ENCODE measurements around the gene MSH3. TPM values are rescaled to one million over a fixed set of nuclear protein-coding genes. Genes with fewer than 3 reads are reported as not detected.
"Not testable (repeated sequence)": the region's sequence is repeated elsewhere in the genome, so short reads cannot be mapped to it uniquely, and the experiment has no call there.

Gene MSH3
- total RNA-seq, 3 donors from 2014 or later (not counting 1 experiment from before 2014, with no cell fraction given): 11.6 to 17.1 (median 15.5) TPM

DNA sequence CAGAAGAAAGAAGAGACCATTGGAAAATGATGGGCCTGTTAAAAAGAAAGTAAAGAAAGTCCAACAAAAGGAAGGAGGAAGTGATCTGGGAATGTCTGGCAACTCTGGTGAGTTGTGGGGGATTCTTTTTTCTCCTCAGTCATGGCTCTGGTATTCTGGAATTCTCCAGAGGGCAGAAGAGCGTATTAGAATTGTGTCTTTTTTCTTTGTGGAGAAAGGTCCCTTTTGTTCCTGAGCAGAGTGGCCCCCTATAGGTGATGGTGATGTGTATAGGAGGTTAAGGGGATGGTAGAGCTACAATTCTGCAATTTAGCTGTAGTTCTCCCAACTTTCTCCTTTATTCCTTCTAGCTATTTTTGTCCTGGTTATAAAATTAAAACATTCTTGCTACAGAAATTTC, 2.0 kb downstream of the MSH3 start:
- ATAC-seq (no peak), DNase-seq (no peak)
- WGBS (ENCODE audit: insufficient coverage): 100% methylated on average over 1 of the region's 1 CpG
- Histone ChIP-seq H3K36me3 (ENCODE audit: control insufficient read depth, insufficient read depth, low read length) (peaks cover 31% of the 10 kb centered on the region), H3K27ac (ENCODE audit: low read length) (no peak overlapping the region), H3K4me3 (ENCODE audit: low read length) (no peak overlapping the region), H3K27me3 (ENCODE audit: control insufficient read depth, insufficient read depth, low read length) (no peaks in the 10 kb centered on the region), H3K4me1 (ENCODE audit: control insufficient read depth, insufficient read depth, low read length) (peaks cover 16% of the 10 kb centered on the region), H3K9me3 (ENCODE audit: control insufficient read depth, insufficient read depth, low read length) (no peaks in the 10 kb centered on the region)
- Mint-ChIP-seq H3K4me1 (peaks cover 28 to 34% of the 10 kb centered on the region in 2 donors), H3K9me3 (no peaks in the 10 kb centered on the region), H3K27ac (peak overlapping the region; percentile 90 to 95), H3K27me3 (ENCODE audit: low read depth in 2 of 2) (no peaks in the 10 kb centered on the region), H3K4me3 (no peak overlapping the region), H3K36me3 (peaks cover 19% of the 10 kb centered on the region)
- intact Hi-C loops (cut with micrococcal nuclease): no loop called here
- TF ChIP-seq, protein P1, sequence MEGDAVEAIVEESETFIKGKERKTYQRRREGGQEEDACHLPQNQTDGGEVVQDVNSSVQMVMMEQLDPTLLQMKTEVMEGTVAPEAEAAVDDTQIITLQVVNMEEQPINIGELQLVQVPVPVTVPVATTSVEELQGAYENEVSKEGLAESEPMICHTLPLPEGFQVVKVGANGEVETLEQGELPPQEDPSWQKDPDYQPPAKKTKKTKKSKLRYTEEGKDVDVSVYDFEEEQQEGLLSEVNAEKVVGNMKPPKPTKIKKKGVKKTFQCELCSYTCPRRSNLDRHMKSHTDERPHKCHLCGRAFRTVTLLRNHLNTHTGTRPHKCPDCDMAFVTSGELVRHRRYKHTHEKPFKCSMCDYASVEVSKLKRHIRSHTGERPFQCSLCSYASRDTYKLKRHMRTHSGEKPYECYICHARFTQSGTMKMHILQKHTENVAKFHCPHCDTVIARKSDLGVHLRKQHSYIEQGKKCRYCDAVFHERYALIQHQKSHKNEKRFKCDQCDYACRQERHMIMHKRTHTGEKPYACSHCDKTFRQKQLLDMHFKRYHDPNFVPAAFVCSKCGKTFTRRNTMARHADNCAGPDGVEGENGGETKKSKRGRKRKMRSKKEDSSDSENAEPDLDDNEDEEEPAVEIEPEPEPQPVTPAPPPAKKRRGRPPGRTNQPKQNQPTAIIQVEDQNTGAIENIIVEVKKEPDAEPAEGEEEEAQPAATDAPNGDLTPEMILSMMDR (IDR thresholded peaks at IDR 0.05): no peak

- Histone ChIP-seq H3K4me1 (ENCODE audit: control insufficient read depth, insufficient read depth, low read length) (peaks cover 9% of the 10 kb centered on the region), H3K36me3 (ENCODE audit: control insufficient read depth, insufficient read depth, low read length) (peaks cover 47% of the 10 kb centered on the region), H3K9me3 (ENCODE audit: control insufficient read depth, insufficient read depth, low read length) (no peaks in the 10 kb centered on the region), H3K27me3 (ENCODE audit: control insufficient read depth, insufficient read depth, low read length) (no peaks in the 10 kb centered on the region), H3K4me3 (ENCODE audit: low read length) (no peak overlapping the region), H3K27ac (ENCODE audit: low read length) (no peak overlapping the region)
- H3K9me3 Mint-ChIP-seq: no peaks in the 10 kb centered on the region
- H3K36me3 Mint-ChIP-seq: peaks cover 20% of the 10 kb centered on the region
- H3K27me3 Mint-ChIP-seq (ENCODE audit: low read depth in 2 of 2): no peaks in the 10 kb centered on the region
- ATAC-seq (no peak), DNase-seq (no peak)
- peaks cover 16 to 23% of the 10 kb centered on the region in 2 donors for H3K4me1 Mint-ChIP-seq
- TF ChIP-seq, protein P1 (IDR thresholded peaks at IDR 0.05): no peak
- WGBS (ENCODE audit: insufficient coverage): 97% methylated on average over 5 of the region's 5 CpGs
- H3K27ac Mint-ChIP-seq: no peak overlapping the region
- H3K4me3 Mint-ChIP-seq: no peak overlapping the region
- intact Hi-C loops (cut with micrococcal nuclease): no loop called here
These were observed 4.7 kb downstream of the MSH3 start for GRCh38 chr5:80659106-80659505.

- H3K9me3 Mint-ChIP-seq; H3K4me1 ChIP-seq (ENCODE audit: control insufficient read depth, insufficient read depth, low read length); H3K27ac Mint-ChIP-seq; H3K27me3 Mint-ChIP-seq (ENCODE audit: low read depth in 2 of 2); H3K27ac ChIP-seq (ENCODE audit: low read length); H3K4me3 ChIP-seq (ENCODE audit: low read length); H3K9me3 ChIP-seq (ENCODE audit: control insufficient read depth, insufficient read depth, low read length); H3K4me3 Mint-ChIP-seq; H3K27me3 ChIP-seq (ENCODE audit: control insufficient read depth, insufficient read depth, low read length); intact Hi-C loops (cut with micrococcal nuclease); ATAC-seq; DNase-seq: not testable (repeated sequence)
- peaks cover 31% of the 10 kb centered on the region for H3K36me3 Mint-ChIP-seq
- 96% methylated on average over 7 of the region's 7 CpGs for WGBS (ENCODE audit: insufficient coverage)
- peaks cover 61% of the 10 kb centered on the region for H3K36me3 ChIP-seq (ENCODE audit: control insufficient read depth, insufficient read depth, low read length)
- H3K4me1 Mint-ChIP-seq: peaks cover 7 to 14% of the 10 kb centered on the region in 2 donors
These were observed 6.2 kb downstream of the MSH3 start for GRCh38 chr5:80660661-80661060.

DNA sequence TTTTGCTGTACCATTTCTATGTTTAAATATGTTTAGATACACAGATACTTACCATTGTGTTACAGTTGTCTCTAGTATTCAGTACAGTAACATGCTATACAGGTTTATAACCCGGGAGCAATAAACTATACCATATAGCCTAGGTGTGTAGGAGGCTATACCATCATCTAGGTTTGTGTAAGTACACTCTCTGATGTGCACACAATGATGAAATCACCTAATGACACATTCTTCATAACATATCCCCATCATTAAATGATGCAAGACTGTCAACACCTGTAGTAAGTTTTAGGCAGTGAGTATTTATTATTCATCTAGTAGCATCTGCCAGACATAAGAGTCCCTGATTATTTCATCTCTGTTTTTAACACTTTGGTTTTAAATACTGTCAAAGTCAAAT, 7.7 kb downstream of the MSH3 start:
- no peaks in the 10 kb centered on the region for H3K27me3 Mint-ChIP-seq (ENCODE audit: low read depth in 2 of 2)
- TF ChIP-seq, protein P1 (IDR thresholded peaks at IDR 0.05): no peak
- H3K4me3 ChIP-seq (ENCODE audit: low read length): no peak overlapping the region
- H3K4me1 Mint-ChIP-seq: peaks cover 0 to 5% of the 10 kb centered on the region in 2 donors
- no peak overlapping the region for H3K27ac Mint-ChIP-seq
- peaks cover 38% of the 10 kb centered on the region for H3K36me3 Mint-ChIP-seq
- no peaks in the 10 kb centered on the region for H3K9me3 Mint-ChIP-seq
- no peak overlapping the region for H3K4me3 Mint-ChIP-seq
- ATAC-seq: no peak
- WGBS (ENCODE audit: insufficient coverage): no CpG with 5 or more reads among the region's 1 CpG
- peaks cover 75% of the 10 kb centered on the region for H3K36me3 ChIP-seq (ENCODE audit: control insufficient read depth, insufficient read depth, low read length)
- intact Hi-C loops (cut with micrococcal nuclease): no loop called here
- H3K9me3 ChIP-seq (ENCODE audit: control insufficient read depth, insufficient read depth, low read length): no peaks in the 10 kb centered on the region
- H3K27me3 ChIP-seq (ENCODE audit: control insufficient read depth, insufficient read depth, low read length): no peaks in the 10 kb centered on the region
- H3K27ac ChIP-seq (ENCODE audit: low read length): no peak overlapping the region
- no peak for DNase-seq
- H3K4me1 ChIP-seq (ENCODE audit: control insufficient read depth, insufficient read depth, low read length): no peaks in the 10 kb centered on the region

All from natural killer cell (primary cell).